CD4-positive, alpha-beta T cell (primary cell): ENCODE data around the gene PLXDC2. TPM values are rescaled to one million over a fixed set of nuclear protein-coding genes. Genes with fewer than 3 reads are reported as not detected.
"Not testable (repeated sequence)": the region's sequence is repeated elsewhere in the genome, so short reads cannot be mapped to it uniquely, and the experiment has no call there.

Experiments used
- ATAC-seq: fragments of 200-7000 bp; cut with Tn5 transposase; one replicate; pipeline ENCODE4 v1.10.0; 2022; ENCODE audit warnings: mild to moderate bottlenecking; ENCODE audit not compliant: poor library complexity
- CTCF ChIA-PET: fragments of 350-600 bp; sonication (Branson Sonifier 250); formaldehyde crosslinking; loops from one replicate; lab custom pipeline; 2021; ENCODE audit warnings: antibody characterized with exemption, inconsistent platforms; lab: Charles Lee
- POLR2A ChIA-PET: fragments of 350-600 bp; sonication (Branson Sonifier 250); formaldehyde crosslinking; loops from one replicate; lab custom pipeline; 2021; ENCODE audit warnings: antibody characterized with exemption, inconsistent platforms; lab: Charles Lee
- DNase-seq, 14 experiments: peaks; one replicate each; pipeline ENCODE4 v3.0.0-alpha.2; 2013 to 2020; ENCODE audit warnings: mixed read lengths in 2 of 14
- H3K27ac ChIP-seq, 2 donors: one replicate each; pipeline versions ENCODE4 v1.5.1 to v1.7.0; 2013; ENCODE audit warnings: low read length in 2 of 2, low read depth in 1 of 2, mild to moderate bottlenecking in 1 of 2
- H3K27me3 ChIP-seq, 2 experiments: 1 replicate in 1 of 2; 2 replicates in 1 of 2; pipeline versions ENCODE4 v1.6.1 to v1.7.0; 2013; ENCODE audit warnings: low read length in 2 of 2, control low read depth in 1 of 2, mild to moderate bottlenecking in 1 of 2, moderate library complexity in 1 of 2; ENCODE audit not compliant: insufficient read depth in 2 of 2, control insufficient read depth in 1 of 2
- H3K36me3 ChIP-seq: one replicate; pipeline ENCODE4 v1.6.1; 2013; ENCODE audit warnings: low read length, control low read depth; ENCODE audit not compliant: insufficient read depth
- H3K4me1 ChIP-seq: one replicate; pipeline ENCODE4 v1.6.1; 2013; ENCODE audit warnings: low read length, control low read depth; ENCODE audit not compliant: insufficient read depth
- H3K4me3 ChIP-seq: one replicate; pipeline ENCODE4 v1.5.1; 2013; ENCODE audit warnings: mild to moderate bottlenecking, low read length, moderate library complexity
- H3K9me3 ChIP-seq, 2 experiments: 1 replicate in 1 of 2; 2 replicates in 1 of 2; pipeline versions ENCODE4 v1.6.1 to v1.7.0; 2013; ENCODE audit warnings: low read length in 2 of 2, mild to moderate bottlenecking in 2 of 2, control low read depth in 1 of 2, moderate library complexity in 1 of 2; ENCODE audit not compliant: control insufficient read depth in 1 of 2, insufficient read depth in 1 of 2
- H3K27ac Mint-ChIP-seq: one replicate; pipeline ENCODE4 v1.8.0; 2020; ENCODE audit warnings: mixed read lengths
- H3K27me3 Mint-ChIP-seq: one replicate; pipeline ENCODE4 v1.8.0; 2021; ENCODE audit warnings: mixed read lengths
- H3K36me3 Mint-ChIP-seq: one replicate; pipeline ENCODE4 v1.8.0; 2021; ENCODE audit warnings: low read depth, mixed read lengths
- H3K4me1 Mint-ChIP-seq: one replicate; pipeline ENCODE4 v1.8.0; 2021; ENCODE audit warnings: low read depth, mixed read lengths
- H3K4me3 Mint-ChIP-seq: one replicate; pipeline ENCODE4 v1.8.0; 2020; ENCODE audit warnings: mild to moderate bottlenecking, mixed read lengths
- H3K9me3 Mint-ChIP-seq: one replicate; pipeline ENCODE4 v1.8.0; 2020; ENCODE audit warnings: mixed read lengths
- CTCF ChIP-seq: fragments of 200-600 bp; IDR thresholded peaks from one replicate; pipeline ENCODE4 v1.8.0; 2022; ENCODE audit warnings: antibody characterized with exemption, mild to moderate bottlenecking
- intact Hi-C, 2 experiments: fragments of 100-400 bp; cut with DNase I in 1 of 2; cut with micrococcal nuclease in 1 of 2; formaldehyde crosslinking; loops; one replicate each; pipeline versions ENCODE4 v1.15.1 to v1.9.0; 2023 to 2025; cut with DNase I, micrococcal nuclease
- total RNA-seq, 174 experiments: library from RNA in 2 of 174; stranded (reverse) in 2 of 174; gene quantifications; one replicate each; pipeline ENCODE4 v1.2.3 and lab custom pipeline; 2021 to 2026

Gene PLXDC2
- total RNA-seq, 2 experiments from 2014 or later: 0.41 to 0.61 TPM

GRCh38 chr10:19993714-19994315 lies 177.6 kb downstream of the PLXDC2 start:
- POLR2A ChIA-PET: no interaction called here
- peaks cover 3% of the 10 kb centered on the region for H3K9me3 Mint-ChIP-seq
- intact Hi-C loops: no loop called here
- ATAC-seq: no peak
- Histone ChIP-seq H3K27ac (no peak overlapping the region), H3K27me3 (no peaks in the 10 kb centered on the region), H3K36me3 (no peaks in the 10 kb centered on the region), H3K4me1 (no peaks in the 10 kb centered on the region), H3K4me3 (no peak overlapping the region), H3K9me3 (peaks cover 0 to 6% of the 10 kb centered on the region in 2 experiments)
- no peaks in the 10 kb centered on the region for H3K27me3 Mint-ChIP-seq
- no peaks in the 10 kb centered on the region for H3K36me3 Mint-ChIP-seq
- no peak for TF ChIP-seq CTCF
- H3K27ac Mint-ChIP-seq: no peak overlapping the region
- no peaks in the 10 kb centered on the region for H3K4me1 Mint-ChIP-seq
- CTCF ChIA-PET: no interaction called here
- no peak for DNase-seq
- no peak overlapping the region for H3K4me3 Mint-ChIP-seq

DNA sequence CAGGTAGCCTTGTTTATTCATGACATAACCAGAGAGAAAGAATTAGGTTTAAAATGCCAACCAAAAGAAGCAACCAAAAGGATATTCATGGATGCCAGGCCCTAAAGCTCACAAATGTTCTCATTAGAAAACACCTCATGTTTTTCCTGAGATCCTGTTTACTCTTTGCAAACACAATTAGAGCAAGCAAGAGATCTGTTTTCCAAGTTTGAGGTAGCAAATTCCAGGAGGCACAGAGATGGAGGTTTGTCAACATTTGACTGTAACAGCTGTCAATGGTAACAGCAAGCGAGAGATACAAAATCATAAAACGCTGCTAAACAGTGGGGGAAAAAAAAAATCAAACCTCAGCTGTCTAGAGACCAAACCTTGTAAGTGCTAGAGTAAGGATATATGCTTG lies 182.2 kb downstream of the PLXDC2 start:
- Mint-ChIP-seq H3K36me3 (no peaks in the 10 kb centered on the region), H3K4me1 (no peaks in the 10 kb centered on the region), H3K27ac (no peak overlapping the region), H3K9me3 (peaks cover 3% of the 10 kb centered on the region), H3K4me3 (no peak overlapping the region), H3K27me3 (no peaks in the 10 kb centered on the region)
- no peaks in the 10 kb centered on the region for H3K4me1 ChIP-seq
- intact Hi-C loops: no loop called here
- H3K36me3 ChIP-seq: no peaks in the 10 kb centered on the region
- H3K27ac ChIP-seq: no peak overlapping the region
- H3K4me3 ChIP-seq: no peak overlapping the region
- CTCF ChIA-PET: no interaction called here
- no peak for TF ChIP-seq CTCF
- peaks cover 0 to 3% of the 10 kb centered on the region in 2 experiments for H3K9me3 ChIP-seq
- DNase-seq: no peak
- POLR2A ChIA-PET: interaction anchor here (0.6 kb wide), 1 partner anchor 68 kb away, joined by 3 read pairs; no protein-coding TSS in a partner anchor
- H3K27me3 ChIP-seq: no peaks in the 10 kb centered on the region
- no peak for ATAC-seq

DNA sequence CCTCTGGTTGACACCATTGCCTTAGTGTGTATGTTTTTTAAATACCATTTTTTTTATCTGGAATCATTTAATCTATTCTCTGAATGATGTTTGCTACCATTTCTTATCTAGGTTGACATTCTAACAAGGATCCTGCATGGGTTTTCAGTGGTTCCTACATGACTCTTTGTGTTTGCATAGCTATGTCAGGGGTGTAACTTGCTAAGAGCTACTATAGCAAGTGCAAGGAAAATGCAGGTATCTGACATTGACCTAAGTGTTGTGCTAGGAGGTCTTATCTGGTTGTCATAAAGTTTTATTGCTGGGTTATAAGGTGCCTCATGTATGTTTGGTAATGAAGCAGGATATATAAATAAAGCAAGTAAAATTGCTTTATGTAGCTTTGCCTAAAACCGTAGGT lies 183.2 kb downstream of the PLXDC2 start:
- no peak overlapping the region for H3K27ac Mint-ChIP-seq

GRCh38 chr10:20002026-20002425 lies 185.8 kb downstream of the PLXDC2 start:
- intact Hi-C loops, H3K27ac ChIP-seq: not testable (repeated sequence)

More for the DNA sequence above, 183.2 kb downstream of the PLXDC2 start:
- no peaks in the 10 kb centered on the region for H3K4me1 Mint-ChIP-seq
- intact Hi-C loops: no loop called here
- Histone ChIP-seq H3K36me3 (no peaks in the 10 kb centered on the region), H3K4me1 (no peaks in the 10 kb centered on the region), H3K27ac (no peak overlapping the region), H3K9me3 (peaks cover 0 to 3% of the 10 kb centered on the region in 2 experiments), H3K27me3 (no peaks in the 10 kb centered on the region), H3K4me3 (no peak overlapping the region)
- no peak for TF ChIP-seq CTCF
- no peaks in the 10 kb centered on the region for H3K27me3 Mint-ChIP-seq
- no peak for DNase-seq
- CTCF ChIA-PET: no interaction called here
- H3K36me3 Mint-ChIP-seq: no peaks in the 10 kb centered on the region
- H3K4me3 Mint-ChIP-seq: no peak overlapping the region
- POLR2A ChIA-PET: no interaction called here
- ATAC-seq: no peak
- peaks cover 3% of the 10 kb centered on the region for H3K9me3 Mint-ChIP-seq

More at GRCh38 chr10:20002026-20002425, 185.8 kb downstream of the PLXDC2 start:
- H3K27ac Mint-ChIP-seq, ATAC-seq, H3K4me1 Mint-ChIP-seq, H3K27me3 Mint-ChIP-seq, H3K4me3 ChIP-seq, H3K36me3 Mint-ChIP-seq, H3K4me3 Mint-ChIP-seq, H3K27me3 ChIP-seq, H3K4me1 ChIP-seq, DNase-seq, POLR2A ChIA-PET, H3K36me3 ChIP-seq, H3K9me3 Mint-ChIP-seq, H3K9me3 ChIP-seq: not testable (repeated sequence)
- CTCF ChIA-PET: interaction anchor here (0.6 kb wide), 1 partner anchor 61 kb away, joined by 3 read pairs; no protein-coding TSS in a partner anchor
